ENCODE results near the gene DAPK1.

DAPK1 gene

GRCh38 chr9:87664153-87665060 is 166.7 kb downstream of the DAPK1 start:
- no peak for DNase-seq (ENCODE audit: low read depth, low spot score)

GRCh38 chr9:87665505-87665904 is 167.8 kb downstream of the DAPK1 start:
- DNase-seq (ENCODE audit: low read depth, low spot score), result no peak

GRCh38 chr9:87667164-87667738 is 169.6 kb downstream of the DAPK1 start:
- peak; percentile 60 for DNase-seq (ENCODE audit: low read depth, low spot score)

- no peak for DNase-seq (ENCODE audit: low read depth, low spot score)
Measured at GRCh38 chr9:87668222-87668621, 170.6 kb downstream of the DAPK1 start.

- no peak for DNase-seq (ENCODE audit: low read depth, low spot score)
Measured at GRCh38 chr9:87668722-87669121, 171.1 kb downstream of the DAPK1 start.

GRCh38 chr9:87670572-87671264 is 173.1 kb downstream of the DAPK1 start:
- DNase-seq (ENCODE audit: low read depth, low spot score), result no peak

- DNase-seq (ENCODE audit: low read depth, low spot score), result no peak
Measured at GRCh38 chr9:87671478-87671877, 173.8 kb downstream of the DAPK1 start.

- DNase-seq (ENCODE audit: low read depth, low spot score), result no peak
Measured at GRCh38 chr9:87671925-87672324, 174.3 kb downstream of the DAPK1 start.

GRCh38 chr9:87672586-87672985 is 174.9 kb downstream of the DAPK1 start:
- no peak for DNase-seq (ENCODE audit: low read depth, low spot score)

- no peak for DNase-seq (ENCODE audit: low read depth, low spot score)
Measured at GRCh38 chr9:87673446-87674120, 175.9 kb downstream of the DAPK1 start.

GRCh38 chr9:87674565-87675299 is 177.1 kb downstream of the DAPK1 start:
- DNase-seq (ENCODE audit: low read depth, low spot score), result no peak

- DNase-seq (ENCODE audit: low read depth, low spot score), result no peak
Measured at GRCh38 chr9:87675906-87676515, 178.3 kb downstream of the DAPK1 start.

GRCh38 chr9:87676976-87677775 is 179.5 kb downstream of the DAPK1 start:
- no peak for DNase-seq (ENCODE audit: low read depth, low spot score)

GRCh38 chr9:87677776-87678587 is 180.3 kb downstream of the DAPK1 start:
- DNase-seq (ENCODE audit: low read depth, low spot score), result no peak

GRCh38 chr9:87678650-87679355 is 181.1 kb downstream of the DAPK1 start:
- DNase-seq (ENCODE audit: low read depth, low spot score), result peak; percentile 67

GRCh38 chr9:87681271-87682061 is 183.8 kb downstream of the DAPK1 start:
- DNase-seq (ENCODE audit: low read depth, low spot score), result no peak

GRCh38 chr9:87682085-87682484 is 184.4 kb downstream of the DAPK1 start:
- DNase-seq (ENCODE audit: low read depth, low spot score), result no peak

- no peak for DNase-seq (ENCODE audit: low read depth, low spot score)
Measured at GRCh38 chr9:87682618-87683017, 185.0 kb downstream of the DAPK1 start.
